CD4-positive, alpha-beta T cell treated with Interleukin-15 for 1 hour (primary cell): ENCODE results near the gene KCNIP1.

Source experiments
- DNase-seq: peaks from one replicate; pipeline ENCODE4 v3.0.0-alpha.2; 2020

KCNIP1 gene

GRCh38 chr5:170655476-170655875 is 151.7 kb downstream of the KCNIP1 start:
- no peak for DNase-seq

GRCh38 chr5:170655920-170656319 is 152.1 kb downstream of the KCNIP1 start:
- DNase-seq: no peak

- DNase-seq: no peak
Measured at GRCh38 chr5:170656346-170656745, 152.5 kb downstream of the KCNIP1 start.

- no peak for DNase-seq
Measured at GRCh38 chr5:170660531-170660930, 156.7 kb downstream of the KCNIP1 start.

- DNase-seq: no peak
Measured at GRCh38 chr5:170662966-170663365, 159.1 kb downstream of the KCNIP1 start.

- DNase-seq: no peak
Measured at GRCh38 chr5:170678811-170679210, 175.0 kb downstream of the KCNIP1 start.

GRCh38 chr5:170681013-170681433 is 177.2 kb downstream of the KCNIP1 start:
- no peak for DNase-seq

GRCh38 chr5:170691657-170692056 is 187.8 kb downstream of the KCNIP1 start:
- DNase-seq: no peak

- DNase-seq: no peak
Measured at GRCh38 chr5:170693701-170694100, 189.9 kb downstream of the KCNIP1 start.

- no peak for DNase-seq
Measured at GRCh38 chr5:170694911-170695310, 191.1 kb downstream of the KCNIP1 start.

- DNase-seq: no peak
Measured at GRCh38 chr5:170697031-170697430, 193.2 kb downstream of the KCNIP1 start.

- no peak for DNase-seq
Measured at GRCh38 chr5:170700503-170700902, 196.7 kb downstream of the KCNIP1 start.

- DNase-seq: no peak
Measured at GRCh38 chr5:170701334-170701733, 197.5 kb downstream of the KCNIP1 start.

GRCh38 chr5:170704417-170705192 is 200.8 kb downstream of the KCNIP1 start:
- DNase-seq: no peak

- DNase-seq: no peak
Measured at GRCh38 chr5:170709640-170710039, 205.8 kb downstream of the KCNIP1 start.

GRCh38 chr5:170711300-170711699 is 207.5 kb downstream of the KCNIP1 start:
- DNase-seq: no peak

GRCh38 chr5:170715141-170715540 is 211.3 kb downstream of the KCNIP1 start:
- DNase-seq: no peak

- DNase-seq: no peak
Measured at GRCh38 chr5:170716396-170716795, 212.6 kb downstream of the KCNIP1 start.

- no peak for DNase-seq
Measured at GRCh38 chr5:170719551-170719950, 215.7 kb downstream of the KCNIP1 start.

- no peak for DNase-seq
Measured at GRCh38 chr5:170720179-170720578, 216.4 kb downstream of the KCNIP1 start.

GRCh38 chr5:170720984-170721383 is 217.2 kb downstream of the KCNIP1 start:
- no peak for DNase-seq

- no peak for DNase-seq
Measured at GRCh38 chr5:170721681-170722080, 217.9 kb downstream of the KCNIP1 start.

- DNase-seq: no peak
Measured at GRCh38 chr5:170722316-170722715, 218.5 kb downstream of the KCNIP1 start.

- DNase-seq: no peak
Measured at GRCh38 chr5:170731052-170731451, 227.2 kb downstream of the KCNIP1 start.

GRCh38 chr5:170732685-170733084 is 228.9 kb downstream of the KCNIP1 start:
- no peak for DNase-seq
